Measurements from ENCODE around the gene FLACC1. TPM values are rescaled to one million over a fixed set of nuclear protein-coding genes. Genes with fewer than 3 reads are reported as not detected.
"Not testable (repeated sequence)": the region's sequence is repeated elsewhere in the genome, so short reads cannot be mapped to it uniquely, and the experiment has no call there.

Gene FLACC1
- total RNA-seq, 1 donor, result 0.27 TPM

DNA sequence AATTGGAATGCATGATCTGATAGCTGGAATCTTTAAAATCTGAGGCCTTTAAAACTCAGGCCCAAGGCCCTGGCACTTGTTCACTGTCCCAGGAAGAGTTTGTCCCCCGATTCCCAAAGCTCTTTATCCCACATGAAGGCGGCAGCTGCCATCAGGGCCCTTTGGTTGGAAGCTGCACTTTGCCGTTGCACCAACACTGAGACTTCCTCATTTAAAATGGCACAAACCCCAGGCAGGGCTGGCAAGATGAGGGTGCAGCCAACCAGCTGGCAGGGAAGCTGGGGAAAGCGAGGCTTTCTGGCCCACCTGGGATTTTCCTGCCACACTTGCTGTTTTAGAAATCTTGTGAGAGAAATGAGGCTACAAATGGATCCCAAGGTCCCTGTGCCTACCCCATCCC is 6.3 kb downstream of the FLACC1 start:
- DNase-seq (ENCODE audit: low read depth in 2 of 3, low spot score in 2 of 3), result no peak

DNA sequence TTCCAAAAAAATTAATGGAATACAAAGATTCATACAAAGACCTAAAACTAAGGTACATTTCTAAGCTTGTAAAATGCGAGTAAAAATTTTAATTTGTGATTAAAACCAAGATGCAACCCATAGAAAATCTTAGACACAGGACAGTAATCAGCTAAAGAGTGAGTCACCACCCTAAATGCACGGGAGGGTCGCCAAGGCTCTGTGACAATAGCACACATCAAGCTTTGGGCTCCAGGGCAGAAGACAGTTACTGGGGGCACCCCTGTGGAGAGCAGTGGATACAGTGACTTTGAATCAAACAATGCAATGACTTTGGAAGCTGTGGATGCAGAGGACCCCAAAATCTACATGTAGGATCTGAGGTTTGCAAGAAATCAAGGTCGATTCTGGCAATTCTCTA is 7.5 kb downstream of the FLACC1 start:
- DNase-seq (ENCODE audit: low read depth in 2 of 3, low spot score in 2 of 3), result no peak

DNA sequence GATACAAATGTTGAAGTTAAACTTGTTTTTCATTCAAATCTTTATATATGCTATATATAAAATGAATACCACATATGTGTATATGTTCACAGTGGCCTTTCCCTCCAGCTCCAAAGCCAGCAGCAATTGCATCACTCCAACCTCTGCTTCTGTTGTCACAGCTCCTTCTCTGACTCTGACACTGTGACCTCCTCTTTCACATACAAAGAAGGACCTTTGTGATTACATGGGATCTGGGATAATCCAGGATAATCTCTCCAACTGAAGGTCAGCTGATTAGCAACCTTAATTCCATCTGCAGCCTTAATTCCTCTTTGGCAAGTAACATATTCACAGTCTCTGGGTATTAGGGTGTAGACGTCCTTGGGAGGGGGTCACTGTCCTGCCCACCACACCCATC is 8.4 kb downstream of the FLACC1 start:
- no peak for DNase-seq (ENCODE audit: low read depth in 2 of 3, low spot score in 2 of 3)

DNA sequence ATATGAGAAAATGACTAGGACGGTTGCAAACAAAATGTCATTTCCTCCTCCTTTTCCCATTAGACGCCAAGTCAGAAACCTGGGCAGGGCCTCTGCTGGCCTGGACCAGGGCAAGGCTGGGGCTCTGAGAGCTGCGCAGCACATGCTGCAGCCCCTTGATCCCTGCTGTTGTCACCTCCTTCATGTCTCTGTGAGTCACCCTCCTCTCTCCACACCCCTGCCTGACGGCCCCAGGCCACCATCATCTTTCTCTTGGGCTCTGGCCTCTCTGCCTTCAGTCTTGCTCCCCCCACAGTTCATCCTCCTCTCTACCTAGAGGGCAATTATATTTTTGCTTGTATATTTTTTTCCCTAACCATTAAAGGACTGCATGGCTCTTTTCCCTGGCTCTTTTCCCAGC is 10.0 kb downstream of the FLACC1 start:
- DNase-seq (ENCODE audit: low read depth in 2 of 3, low spot score in 2 of 3), result no peak

DNA sequence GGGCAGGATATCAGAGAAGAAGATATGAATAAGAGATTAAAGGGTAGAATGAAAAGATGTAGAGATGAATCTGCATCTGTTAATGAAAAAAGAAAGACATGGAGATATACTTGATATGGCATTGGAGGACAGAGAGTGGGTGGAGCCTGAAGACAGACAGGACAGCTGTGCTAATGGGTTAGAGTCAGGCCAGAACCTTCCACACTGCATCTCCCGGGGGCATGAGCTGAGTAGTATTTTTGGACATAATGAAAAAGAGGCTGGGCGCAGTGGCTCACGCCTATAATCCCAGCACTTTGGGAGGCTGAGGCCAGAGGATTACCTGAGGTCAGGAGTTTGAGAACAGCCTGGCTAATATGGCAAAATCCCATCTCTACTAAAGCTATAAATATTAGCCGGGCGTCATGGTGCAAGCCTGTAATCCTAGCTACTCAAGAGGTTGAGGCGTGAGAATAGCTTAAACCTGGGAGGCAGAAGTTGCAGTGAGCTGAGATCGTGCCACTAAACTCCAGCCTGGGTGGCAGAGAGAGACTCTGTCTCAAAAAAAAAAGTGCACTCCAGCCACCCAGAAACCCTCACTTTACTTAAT is 11.4 kb downstream of the FLACC1 start:
- no peak for DNase-seq (ENCODE audit: low read depth in 2 of 3, low spot score in 2 of 3)

DNA sequence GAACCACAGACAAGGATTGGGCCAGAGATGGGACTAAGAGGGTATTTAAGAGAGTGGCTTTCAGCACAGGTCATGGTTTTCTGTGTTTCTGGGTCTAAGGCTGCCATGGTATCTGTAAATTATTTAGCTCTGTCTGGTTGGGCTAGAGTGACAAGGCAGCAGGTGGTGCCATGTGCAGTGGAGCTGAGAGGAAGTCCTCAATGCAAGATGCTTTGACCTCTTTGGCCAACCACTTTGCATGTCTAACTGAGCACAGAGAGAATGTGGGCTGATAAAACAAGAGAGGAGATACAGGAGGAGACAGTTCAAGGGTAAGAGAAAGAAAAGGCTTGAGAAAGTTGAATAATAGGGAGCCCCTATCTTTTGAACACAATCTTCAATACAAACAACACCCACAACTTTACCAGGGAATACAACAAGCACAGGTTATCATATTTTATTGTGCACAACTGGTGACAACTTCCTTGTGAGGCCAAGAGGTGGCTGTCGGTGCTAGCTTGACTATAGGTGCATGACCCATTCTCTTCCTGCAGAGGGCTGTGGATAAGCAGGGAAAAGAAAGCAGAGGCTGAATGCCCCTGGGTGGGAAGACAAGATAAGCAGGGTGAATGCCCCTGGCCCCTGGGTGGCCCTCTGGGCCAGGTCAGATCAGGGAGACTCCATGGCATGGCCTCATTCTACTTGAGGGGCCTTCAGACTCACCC is 12.3 kb downstream of the FLACC1 start:
- DNase-seq (ENCODE audit: low read depth in 2 of 3, low spot score in 2 of 3), result no peak

DNA sequence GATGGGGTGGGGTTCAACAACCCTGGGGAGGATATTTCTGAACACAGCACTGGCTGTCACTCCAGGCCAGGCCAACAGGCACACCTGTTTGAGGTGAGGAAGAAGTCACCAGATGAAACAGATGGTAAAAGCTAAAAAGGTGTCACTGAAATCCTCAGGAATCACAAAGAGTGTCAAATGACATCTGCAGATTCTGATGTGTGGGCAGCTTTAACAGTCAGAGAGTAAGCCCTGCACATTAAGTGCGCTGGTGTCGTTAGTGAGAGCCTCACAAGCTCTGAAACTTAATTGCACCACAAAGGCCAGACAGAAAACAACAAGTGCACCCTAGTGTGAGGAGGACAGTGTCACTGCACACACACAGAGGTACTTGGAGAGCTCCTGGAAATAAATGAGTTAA is 13.6 kb downstream of the FLACC1 start:
- no peak for DNase-seq (ENCODE audit: low read depth in 2 of 3, low spot score in 2 of 3)

DNA sequence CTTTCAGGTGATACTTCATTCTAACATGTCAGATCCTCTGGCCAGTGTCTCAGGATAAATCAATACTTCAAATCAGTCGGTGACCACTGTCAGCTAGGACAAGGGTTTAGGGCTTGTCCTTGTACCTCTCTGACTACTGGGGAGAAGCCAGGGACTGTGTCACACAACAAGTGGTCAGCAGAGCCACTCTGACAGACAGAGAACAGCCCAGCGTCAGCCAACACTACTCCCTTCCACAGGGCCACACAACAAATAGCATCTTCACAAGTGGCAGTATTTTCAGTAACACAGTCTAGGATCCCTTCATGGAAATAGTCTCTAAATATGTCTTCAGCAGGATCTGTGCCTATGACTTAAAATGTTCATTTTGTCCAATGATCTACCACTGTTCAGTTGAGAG is 14.2 kb downstream of the FLACC1 start:
- DNase-seq (ENCODE audit: low read depth in 2 of 3, low spot score in 2 of 3), result no peak

DNA sequence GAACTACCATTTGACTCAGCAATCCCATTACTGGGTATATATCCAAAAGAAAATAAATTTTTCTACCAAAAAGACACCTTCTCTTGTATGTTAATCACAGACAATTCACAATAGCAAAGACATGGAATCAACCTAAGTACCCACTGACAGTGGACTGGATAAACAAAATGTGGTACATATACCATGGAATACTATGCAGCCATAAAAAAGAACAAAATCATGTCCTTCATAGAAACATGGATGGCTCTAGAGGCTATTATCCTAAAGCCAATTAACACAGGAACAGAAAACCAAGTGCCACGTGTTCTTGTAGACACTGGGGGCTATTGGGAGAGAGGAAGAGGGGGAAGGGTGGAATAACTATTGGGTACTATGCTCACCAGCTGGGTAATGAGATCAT is 27.7 kb downstream of the FLACC1 start:
- DNase-seq (ENCODE audit: low read depth in 2 of 3, low spot score in 2 of 3), result no peak

DNA sequence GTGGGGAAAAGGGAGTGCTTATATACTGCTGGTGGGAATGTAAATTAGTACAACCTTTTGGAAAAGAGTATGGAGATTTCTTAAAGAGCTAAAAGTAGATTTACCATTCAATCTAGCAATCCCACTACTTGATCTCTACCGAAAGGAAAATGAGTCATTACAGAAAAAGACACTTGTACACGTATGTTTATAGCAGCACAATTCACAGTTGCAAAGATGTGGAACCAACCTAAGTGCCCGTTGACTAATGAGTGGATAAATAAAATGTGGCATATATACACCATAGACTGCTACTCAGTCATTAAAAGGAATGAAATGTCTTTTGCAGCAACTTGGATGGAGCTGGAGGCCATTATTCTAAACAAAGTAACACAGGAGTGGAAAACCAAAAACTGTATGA is 29.5 kb downstream of the FLACC1 start:
- DNase-seq (ENCODE audit: low read depth in 2 of 3, low spot score in 2 of 3), result no peak

DNA sequence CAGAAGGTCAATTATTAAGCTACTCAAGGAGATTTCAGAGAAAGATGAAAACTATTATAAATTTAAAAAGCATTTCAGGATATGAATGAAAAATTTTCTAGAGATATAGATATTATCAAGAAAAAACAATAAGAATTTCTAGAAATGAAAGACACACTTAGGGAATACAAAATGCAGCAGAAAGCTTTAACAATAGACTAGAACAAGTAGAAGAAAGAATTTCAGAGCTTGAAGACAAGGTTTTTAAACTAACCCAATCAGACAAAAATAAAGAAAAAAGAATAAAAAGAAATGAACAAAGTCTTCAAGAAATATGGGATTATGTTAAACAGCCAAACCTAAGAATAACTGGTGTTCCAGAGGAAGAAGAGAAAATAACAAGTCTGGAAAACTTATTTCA is 34.4 kb downstream of the FLACC1 start:
- peak in 1 of 3 donors; percentile 13 for DNase-seq (ENCODE audit: low read depth in 2 of 3, low spot score in 2 of 3)

DNA sequence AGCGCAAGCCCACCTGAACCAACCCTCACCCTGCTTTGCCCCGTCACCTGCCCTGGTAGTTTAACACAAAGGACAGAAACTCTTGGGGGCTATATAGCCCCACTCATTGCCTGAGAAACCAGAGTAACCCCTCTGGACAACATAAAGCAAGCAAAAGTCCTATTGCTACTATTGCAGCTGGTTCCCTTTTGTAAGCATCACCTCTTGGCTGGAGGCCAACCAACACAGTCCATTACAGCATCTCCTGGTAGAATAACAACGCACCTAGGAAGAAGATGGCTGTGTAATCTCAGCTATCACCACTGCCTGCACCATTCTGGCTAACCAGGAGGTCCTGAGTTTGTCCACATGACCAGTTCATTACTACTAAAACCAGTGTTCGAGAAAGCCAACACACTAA is 36.4 kb downstream of the FLACC1 start:
- DNase-seq (ENCODE audit: low read depth in 2 of 3, low spot score in 2 of 3), result no peak

DNA sequence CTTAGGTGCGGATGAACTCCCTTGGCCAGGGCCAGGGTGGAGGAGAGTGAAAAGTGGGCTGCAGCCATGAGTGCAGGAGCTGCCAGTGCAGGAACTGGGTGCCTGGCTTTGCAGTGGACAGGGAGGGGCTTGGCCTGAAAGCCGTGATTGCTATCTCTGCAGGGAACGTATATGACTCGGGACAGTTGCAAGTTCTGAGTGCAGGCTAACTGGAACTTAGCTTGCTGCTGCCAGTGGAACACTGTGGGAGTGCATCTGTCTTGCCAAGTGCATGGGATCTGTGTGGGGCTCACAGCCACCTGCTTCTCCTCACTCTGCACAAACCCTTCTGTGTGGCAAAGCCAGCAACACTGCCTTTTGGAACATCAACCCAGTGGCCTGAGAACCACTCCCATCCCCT is 36.9 kb downstream of the FLACC1 start:
- DNase-seq (ENCODE audit: low read depth in 2 of 3, low spot score in 2 of 3), result no peak

DNA sequence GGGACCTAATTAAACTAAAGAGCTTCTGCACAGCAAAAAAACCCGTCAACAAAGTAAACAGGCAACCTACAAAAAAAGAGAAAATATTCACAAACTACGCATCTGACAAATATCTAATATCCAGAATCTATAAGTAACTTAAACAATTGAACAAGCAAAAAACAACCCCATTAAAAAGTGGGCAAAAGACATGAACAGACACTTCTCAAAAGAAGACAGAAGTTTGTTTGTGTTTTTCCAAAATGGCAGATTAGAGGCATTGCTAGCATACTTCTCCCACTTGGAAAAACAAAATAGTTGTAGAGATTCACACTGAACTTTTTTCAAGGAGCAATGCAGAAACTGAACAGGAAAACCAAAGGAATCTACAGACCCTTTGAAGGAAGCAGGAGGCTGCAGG is 37.6 kb downstream of the FLACC1 start:
- DNase-seq (ENCODE audit: low read depth in 2 of 3, low spot score in 2 of 3), result no peak

DNA sequence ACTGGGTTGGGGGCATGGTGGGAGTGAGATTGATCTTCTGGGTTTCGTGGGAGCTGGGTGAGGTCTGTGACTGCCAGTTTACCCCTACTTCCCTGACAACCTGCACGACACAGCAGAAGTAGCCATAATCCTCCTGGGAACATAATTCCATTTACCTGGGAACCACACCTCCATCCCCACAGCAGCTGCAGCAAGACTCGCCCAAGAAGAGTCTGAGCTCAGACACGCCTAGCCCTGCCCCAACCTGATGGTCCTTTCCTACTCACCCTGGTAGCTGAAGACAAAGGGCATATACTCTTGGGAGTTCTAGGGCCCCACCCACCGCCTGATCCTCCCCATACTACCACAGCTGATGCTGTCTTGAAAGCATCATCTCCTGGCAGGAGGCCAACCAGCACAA is 43.8 kb downstream of the FLACC1 start:
- no peak for DNase-seq (ENCODE audit: low read depth in 2 of 3, low spot score in 2 of 3)

DNA sequence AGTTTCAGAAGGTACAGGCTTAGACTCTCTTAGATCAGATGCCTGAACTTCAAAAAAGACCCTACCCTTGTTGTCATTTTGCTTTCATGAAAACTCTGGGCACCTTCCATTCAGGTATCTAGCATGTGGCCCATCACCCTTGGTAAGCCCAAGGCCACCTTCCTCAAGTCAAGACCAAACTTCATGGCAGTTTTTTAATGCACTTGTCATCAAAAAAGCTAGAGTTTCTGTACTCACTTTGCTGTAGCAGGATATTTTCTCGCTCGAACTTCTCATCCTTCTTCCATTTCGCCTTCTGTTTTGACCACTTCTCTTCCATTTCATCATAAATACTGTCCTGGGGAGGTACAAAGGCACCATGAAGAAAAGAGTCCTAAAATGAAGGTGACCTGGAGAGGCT is 48.2 kb downstream of the FLACC1 start:
- DNase-seq (ENCODE audit: low read depth in 2 of 3, low spot score in 2 of 3), result no peak

DNA sequence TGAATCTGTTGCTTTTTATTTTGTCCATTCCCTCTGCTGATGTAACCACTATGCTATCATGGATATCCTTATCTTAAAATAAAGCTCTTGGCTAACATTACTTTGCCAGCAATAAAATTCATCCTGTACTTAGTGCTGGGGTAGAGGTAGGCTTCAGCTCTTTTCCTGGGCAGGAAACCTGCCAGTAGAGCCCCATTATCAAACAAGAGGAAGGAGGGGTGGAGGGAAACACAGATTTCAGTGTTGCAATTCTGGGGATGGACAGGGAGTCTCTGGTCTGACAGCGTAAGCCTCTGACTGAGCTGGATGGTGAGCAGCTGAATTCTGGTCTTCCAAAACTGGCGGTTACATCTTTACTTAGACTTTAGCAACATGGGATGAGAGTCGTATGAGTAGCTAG is 49.3 kb downstream of the FLACC1 start:
- no peak for DNase-seq (ENCODE audit: low read depth in 2 of 3, low spot score in 2 of 3)

DNA sequence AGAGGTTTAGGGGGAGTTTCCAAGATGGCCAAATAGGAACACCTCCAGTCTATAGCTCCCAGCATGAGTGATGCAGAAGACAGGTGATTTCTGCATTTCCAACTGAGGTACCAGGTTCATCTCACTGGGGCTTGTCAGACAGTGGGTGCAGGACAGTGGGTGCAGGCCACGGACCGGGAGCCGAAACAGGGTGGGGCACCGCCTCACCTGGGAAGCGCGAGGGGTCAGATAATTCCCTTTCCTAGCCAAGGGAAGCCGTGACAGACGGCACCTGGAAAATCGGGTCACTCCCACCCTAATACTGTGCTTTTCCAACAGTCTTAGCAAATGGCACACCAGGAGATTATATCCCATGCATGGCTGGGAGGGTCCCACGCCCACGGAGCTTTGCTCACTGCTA is 57.2 kb downstream of the FLACC1 start:
- DNase-seq (ENCODE audit: low read depth in 2 of 3, low spot score in 2 of 3), result not testable (repeated sequence)

DNA sequence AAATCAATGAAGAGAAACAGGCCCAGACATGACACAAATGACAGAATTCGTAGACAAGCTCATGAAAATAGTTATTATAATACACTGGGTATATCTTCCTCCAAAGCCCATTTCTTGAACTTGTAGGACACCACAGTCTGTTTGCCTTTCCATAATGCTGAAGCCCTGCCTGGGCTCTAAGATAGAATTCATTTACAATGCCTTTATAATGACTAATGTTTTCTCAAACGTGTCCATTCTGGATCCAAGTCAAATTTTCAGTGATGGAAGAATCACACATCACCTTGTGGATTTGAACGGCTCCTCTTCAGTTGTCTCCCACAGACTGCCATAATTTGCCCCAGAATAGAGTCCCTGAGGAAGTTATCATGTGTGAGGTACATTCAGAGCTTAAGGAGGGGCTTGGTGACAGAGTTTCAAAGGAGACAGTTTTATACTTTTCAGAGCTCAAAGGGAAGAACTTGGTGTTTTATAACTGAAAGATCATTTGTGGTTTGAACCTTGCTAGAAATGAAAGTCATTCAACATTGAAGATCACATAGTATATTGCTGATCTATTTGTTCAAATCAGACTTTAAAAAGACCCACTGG is 58.6 kb downstream of the FLACC1 start:
- DNase-seq (ENCODE audit: low read depth in 2 of 3, low spot score in 2 of 3), result no peak

DNA sequence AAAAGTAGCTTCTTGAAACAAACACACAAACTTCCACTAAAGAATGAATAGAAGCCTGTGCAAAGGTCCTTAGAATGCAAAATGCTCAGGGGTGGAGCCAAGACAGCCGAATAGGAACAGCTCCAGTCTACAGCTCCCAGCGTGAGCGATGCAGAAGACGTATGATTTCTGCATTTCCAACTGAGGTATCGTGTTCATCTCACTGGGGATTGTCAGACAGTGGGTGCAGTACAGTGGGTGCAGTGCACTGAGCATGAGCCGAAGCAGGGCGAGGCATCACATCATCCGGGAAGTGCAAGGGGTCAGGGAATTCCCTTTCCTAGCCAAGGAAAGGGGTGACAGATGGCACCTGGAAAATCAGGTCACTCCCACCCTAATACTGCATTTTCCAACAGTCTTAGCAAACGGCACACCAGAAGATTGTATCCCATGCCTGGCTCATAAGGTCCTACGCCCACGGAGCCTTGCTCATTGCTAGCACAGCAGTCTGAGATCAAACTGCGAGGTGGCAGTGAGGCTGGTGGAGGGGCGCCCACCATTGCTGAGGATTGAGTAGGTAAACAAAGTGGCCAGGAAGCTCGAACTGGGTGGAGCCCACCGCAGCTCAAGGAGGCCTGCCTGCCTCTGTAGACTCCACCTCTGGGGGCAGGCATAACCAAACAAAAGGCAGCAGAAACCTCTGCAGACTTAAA is 66.5 kb downstream of the FLACC1 start:
- DNase-seq (ENCODE audit: low read depth in 2 of 3, low spot score in 2 of 3), result not testable (repeated sequence)

DNA sequence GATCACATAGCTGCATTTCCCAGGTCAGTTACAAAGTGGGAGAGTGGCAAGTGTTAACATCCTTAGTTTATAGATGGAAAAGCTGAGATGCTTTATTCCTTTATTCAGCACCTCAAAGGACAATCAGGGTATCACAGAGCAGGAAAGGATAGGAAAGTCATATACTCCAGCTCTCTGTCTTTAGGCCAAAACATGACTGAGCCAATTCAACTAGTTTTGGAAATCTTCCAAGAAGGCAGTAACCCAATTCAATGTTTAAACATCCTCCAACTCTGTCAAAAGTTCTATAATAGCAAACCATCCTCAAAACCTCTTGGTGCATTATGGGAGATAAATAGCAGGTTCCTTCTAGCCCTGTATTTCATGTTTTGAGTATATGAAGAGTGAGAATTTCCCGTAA is 71.6 kb downstream of the FLACC1 start:
- DNase-seq (ENCODE audit: low read depth in 2 of 3, low spot score in 2 of 3), result no peak

All from hematopoietic multipotent progenitor cell (in vitro differentiated cells).